GM19238 (cell line): Measurements from ENCODE around the gene MYL1.

Source experiments
- DNase-seq: peaks from one replicate; pipeline ENCODE4 v3.0.0; 2011; ENCODE audit warnings: low spot score; ENCODE audit not compliant: insufficient read length

MYL1 gene

GRCh38 chr2:210267698-210268097, 47.3 kb downstream of the MYL1 start:
- no peak for DNase-seq

GRCh38 chr2:210264282-210264681, 50.7 kb downstream of the MYL1 start:
- no peak for DNase-seq

- no peak for DNase-seq
These were observed 51.1 kb downstream of the MYL1 start for GRCh38 chr2:210263841-210264240.

GRCh38 chr2:210262036-210262435, 52.9 kb downstream of the MYL1 start:
- no peak for DNase-seq

- no peak for DNase-seq
These were observed 55.3 kb downstream of the MYL1 start for GRCh38 chr2:210259687-210260086.

- no peak for DNase-seq
These were observed 62.0 kb downstream of the MYL1 start for GRCh38 chr2:210252699-210253606.

GRCh38 chr2:210250622-210251021, 64.4 kb downstream of the MYL1 start:
- no peak for DNase-seq
